ENCODE measurements around the gene ARHGAP1. TPM values are rescaled to one million over a fixed set of nuclear protein-coding genes. Genes with fewer than 3 reads are reported as not detected.
A peak's percentile ranks its signal among the peaks of the same experiment; 100 is the strongest.

The ARHGAP1 gene
- total and polyA plus RNA-seq, 9 of the 15 experiments (the other 6 are each of a cell fraction or from before 2014, with no cell fraction given): 3.6 to 30.4 (median 8.2) TPM

DNA sequence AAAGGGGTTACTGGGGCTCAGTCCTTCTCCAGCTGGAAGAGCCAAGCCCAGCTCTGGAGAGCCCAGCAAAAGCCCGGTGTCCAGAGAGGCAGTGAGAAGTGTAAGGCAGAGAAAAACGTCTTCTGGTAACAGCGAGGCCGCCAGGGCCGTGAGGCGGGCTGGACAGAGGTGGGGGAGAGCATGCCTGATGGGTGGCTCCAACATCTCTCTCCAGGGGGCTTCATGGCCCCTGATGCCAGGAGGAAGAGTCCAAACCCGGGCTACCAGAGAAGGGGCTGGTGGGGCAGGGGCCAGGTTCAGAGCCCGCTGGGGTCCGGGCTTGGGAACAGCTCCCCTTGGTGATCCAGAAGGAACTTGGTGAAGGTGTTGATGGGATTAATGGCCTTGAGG, 21.7 kb downstream of the ARHGAP1 start:
- ATAC-seq (no peak), DNase-seq (ENCODE audit: extremely low read depth in 1 of 4, low spot score in 3 of 4) (no peak), FAIRE-seq (no peak)
- H3K9ac ChIP-seq (ENCODE audit: insufficient read depth in 1 of 2, low read depth in 2 of 2, low read length in 2 of 2): no peak overlapping the region
- POLR2A ChIA-PET: interaction anchor here (0.6 to 1.1 kb wide), 2 partner anchors 9 to 60 kb away, joined by 3 read pairs; no protein-coding TSS in a partner anchor
- peaks cover 0 to 4% of the 10 kb centered on the region in 2 experiments; a peak in 2 of 5 replicates for H3K4me1 ChIP-seq (replicated peaks in 1 of 2; ENCODE audit: control insufficient read depth in 2 of 2, insufficient read depth in 2 of 2, low read length in 2 of 2)
- H3K79me2 ChIP-seq (ENCODE audit: control insufficient read depth, insufficient read depth, low read length): no peaks in the 10 kb centered on the region
- no peaks in the 10 kb centered on the region for H3K9me3 ChIP-seq (replicated peaks; ENCODE audit: control insufficient read depth, insufficient read depth, low read depth, low read length)
- no peaks in the 10 kb centered on the region for H4K20me1 ChIP-seq (replicated peaks; ENCODE audit: control insufficient read depth, insufficient read depth, low read length)
- H3K27me3 ChIP-seq (ENCODE audit: control insufficient read depth in 2 of 2, insufficient read depth in 2 of 2, low read length in 2 of 2): no peaks in the 10 kb centered on the region
- in situ Hi-C loops (cut with MboI) (no loop called here), intact Hi-C loops (cut with micrococcal nuclease) (no loop called here)
- no TSS peak for BruUV-seq (replicated peaks)
- no peak overlapping the region for H3K4me3 ChIP-seq
- peaks cover 44% of the 10 kb centered on the region; the same call in 2 of the 3 replicates for H3K36me3 ChIP-seq (ENCODE audit: control insufficient read depth, insufficient read depth, low read length)
- no peak for TF ChIP-seq RFX7 (CRISPR knock-in tag; IDR thresholded peaks at IDR 0.05)
- TF ChIP-seq TFE3 (CRISPR knock-in tag; IDR thresholded peaks at IDR 0.05): no peak
- no peak for TF ChIP-seq MEIS2 (IDR thresholded peaks at IDR 0.05; ENCODE audit: partially characterized antibody)
- TF ChIP-seq, protein P1, sequence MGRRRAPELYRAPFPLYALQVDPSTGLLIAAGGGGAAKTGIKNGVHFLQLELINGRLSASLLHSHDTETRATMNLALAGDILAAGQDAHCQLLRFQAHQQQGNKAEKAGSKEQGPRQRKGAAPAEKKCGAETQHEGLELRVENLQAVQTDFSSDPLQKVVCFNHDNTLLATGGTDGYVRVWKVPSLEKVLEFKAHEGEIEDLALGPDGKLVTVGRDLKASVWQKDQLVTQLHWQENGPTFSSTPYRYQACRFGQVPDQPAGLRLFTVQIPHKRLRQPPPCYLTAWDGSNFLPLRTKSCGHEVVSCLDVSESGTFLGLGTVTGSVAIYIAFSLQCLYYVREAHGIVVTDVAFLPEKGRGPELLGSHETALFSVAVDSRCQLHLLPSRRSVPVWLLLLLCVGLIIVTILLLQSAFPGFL (CRISPR knock-in tag; IDR thresholded peaks at IDR 0.05): no peak
- peak; percentile 49; the same call in 1 of the 2 replicates for TF ChIP-seq ZBTB33 (CRISPR knock-in tag; IDR thresholded peaks at IDR 0.05)
- H3K9me1 ChIP-seq (ENCODE audit: control insufficient read depth, insufficient read depth, low read length): peaks cover 2% of the 10 kb centered on the region
- H3K27ac ChIP-seq (ENCODE audit: extremely low read depth, low read depth, low read length): no peak overlapping the region
- CTCF ChIA-PET (ENCODE audit: low intra/inter-chr PET ratio): no interaction called here
- no peak overlapping the region for H3K4me2 ChIP-seq (ENCODE audit: insufficient read depth, low read length)
- WGBS (ENCODE audit: insufficient coverage, low coverage, missing lambda C conversion rate): 73% methylated on average over 5 of the region's 9 CpGs
- no peak overlapping the region for H2AFZ ChIP-seq (ENCODE audit: low read depth, low read length)
